GM18498 (cell line): Measurements from ENCODE around the gene NCAM2.

Source experiments
- ATAC-seq: cut with Tn5 transposase; IDR thresholded peaks from one replicate; pipeline ENCODE4 v1.9.1; 2021; ENCODE audit warnings: mild to moderate bottlenecking, moderate library complexity; ENCODE audit not compliant: unreplicated experiment

Gene NCAM2

GRCh38 chr21:21404261-21404660, 406.1 kb downstream of the NCAM2 start:
- ATAC-seq = peak; percentile 56

- no peak for ATAC-seq
Measured at GRCh38 chr21:21406921-21407320, 408.7 kb downstream of the NCAM2 start.

- no peak for ATAC-seq
Measured at GRCh38 chr21:21412096-21412495, 413.9 kb downstream of the NCAM2 start.

GRCh38 chr21:21415741-21416140, 417.5 kb downstream of the NCAM2 start:
- no peak for ATAC-seq

- ATAC-seq = no peak
Measured at GRCh38 chr21:21434944-21435343, 436.7 kb downstream of the NCAM2 start.

GRCh38 chr21:21436012-21436534, 437.9 kb downstream of the NCAM2 start:
- no peak for ATAC-seq

- no peak for ATAC-seq
Measured at GRCh38 chr21:21439761-21440160, 441.6 kb downstream of the NCAM2 start.

- no peak for ATAC-seq
Measured at GRCh38 chr21:21457077-21457476, 458.9 kb downstream of the NCAM2 start.

GRCh38 chr21:21458124-21458631, 460.0 kb downstream of the NCAM2 start:
- ATAC-seq = no peak

GRCh38 chr21:21460979-21461378, 462.8 kb downstream of the NCAM2 start:
- ATAC-seq = no peak

- no peak for ATAC-seq
Measured at GRCh38 chr21:21463456-21463855, 465.2 kb downstream of the NCAM2 start.

- ATAC-seq = no peak
Measured at GRCh38 chr21:21464684-21465083, 466.5 kb downstream of the NCAM2 start.

GRCh38 chr21:21466752-21467151, 468.5 kb downstream of the NCAM2 start:
- no peak for ATAC-seq

- ATAC-seq = no peak
Measured at GRCh38 chr21:21468003-21468402, 469.8 kb downstream of the NCAM2 start.

- ATAC-seq = no peak
Measured at GRCh38 chr21:21481239-21481638, 483.0 kb downstream of the NCAM2 start.

- ATAC-seq = no peak
Measured at GRCh38 chr21:21508859-21509258, 510.6 kb downstream of the NCAM2 start.

GRCh38 chr21:21530680-21531079, 532.5 kb downstream of the NCAM2 start:
- no peak for ATAC-seq

GRCh38 chr21:21547368-21547953, 549.3 kb downstream of the NCAM2 start:
- no peak for ATAC-seq

GRCh38 chr21:21559285-21560045, 561.3 kb downstream of the NCAM2 start:
- no peak for ATAC-seq
